Measurements from ENCODE around the gene OR2A14. TPM values are rescaled to one million over a fixed set of nuclear protein-coding genes. Genes with fewer than 3 reads are reported as not detected.
"Not testable (repeated sequence)": the region's sequence is repeated elsewhere in the genome, so short reads cannot be mapped to it uniquely, and the experiment has no call there.

Gene OR2A14
- total RNA-seq, 1 experiment from 2014 or later = not detected

GRCh38 chr7:144148224-144148827 is 25.4 kb downstream of the OR2A14 start:
- ChIA-PET POLR2A (interaction anchor here (0.6 kb wide), 1 partner anchor 108 kb away, joined by 3 read pairs; no protein-coding TSS in a partner anchor), CTCF (no interaction called here)
- ATAC-seq = no peak
- Histone ChIP-seq H3K4me3 (ENCODE audit: low read depth in 2 of 2, low read length in 2 of 2) (no peak overlapping the region), H3K36me3 (ENCODE audit: control insufficient read depth, insufficient read depth, low read length) (no peaks in the 10 kb centered on the region), H3K27ac (ENCODE audit: low read length) (no peak overlapping the region), H3K4me1 (ENCODE audit: control insufficient read depth, insufficient read depth, low read length) (no peaks in the 10 kb centered on the region), H3K27me3 (ENCODE audit: control insufficient read depth, insufficient read depth, low read length) (no peaks in the 10 kb centered on the region), H3K9me3 (ENCODE audit: control insufficient read depth, insufficient read depth, low read depth, low read length) (peaks cover 3% of the 10 kb centered on the region; the same call in 1 of the 2 replicates)
- intact Hi-C loops (cut with micrococcal nuclease; ENCODE audit: unreplicated experiment) = no loop called here
- no TSS peak for BruUV-seq (replicated peaks)
- DNase-seq (ENCODE audit: low read depth, low spot score) = no peak
- TF ChIP-seq POLR2AphosphoS5 (IDR thresholded peaks at IDR 0.05; ENCODE audit: low read depth, low read length) = no peak
- no peak for TF ChIP-seq TCF7L2 (IDR thresholded peaks at IDR 0.05; ENCODE audit: low read depth, low read length)
- no peak for TF ChIP-seq CTCF (IDR thresholded peaks at IDR 0.05)
- no peak for TF ChIP-seq REST (IDR thresholded peaks at IDR 0.05; ENCODE audit: insufficient read depth in 1 of 2, low read depth in 2 of 2, low read length in 1 of 2)
- no peak for TF ChIP-seq SIN3A (IDR thresholded peaks at IDR 0.05; ENCODE audit: borderline replicate concordance, insufficient read depth, low read depth, low read length)
- in situ Hi-C loops (cut with HindIII; ENCODE audit: low pct_unique_long_range_greater_than_20kb, low sequenced_read_pairs) = no loop called here

GRCh38 chr7:144158861-144159260 is 35.9 kb downstream of the OR2A14 start:
- in situ Hi-C loops (cut with HindIII; ENCODE audit: low pct_unique_long_range_greater_than_20kb, low sequenced_read_pairs) = no loop called here
- no peaks in the 10 kb centered on the region; the same call in 1 of the 2 replicates for H3K27me3 ChIP-seq (ENCODE audit: control insufficient read depth, insufficient read depth, low read length)
- BruUV-seq (replicated peaks) = no TSS peak
- ATAC-seq (no peak), DNase-seq (ENCODE audit: low read depth, low spot score) (no peak)
- POLR2A ChIA-PET = no interaction called here
- CTCF ChIA-PET = no interaction called here
- H3K4me1 ChIP-seq (ENCODE audit: control insufficient read depth, insufficient read depth, low read length) = no peaks in the 10 kb centered on the region
- no peaks in the 10 kb centered on the region for H3K9me3 ChIP-seq (ENCODE audit: control insufficient read depth, insufficient read depth, low read depth, low read length)
- intact Hi-C loops (cut with micrococcal nuclease; ENCODE audit: unreplicated experiment) = no loop called here
- no peaks in the 10 kb centered on the region for H3K36me3 ChIP-seq (ENCODE audit: control insufficient read depth, insufficient read depth, low read length)
- TF ChIP-seq POLR2AphosphoS5 (IDR thresholded peaks at IDR 0.05; ENCODE audit: low read depth, low read length) = no peak
- H3K4me3 ChIP-seq (ENCODE audit: low read depth in 2 of 2, low read length in 2 of 2) = no peak overlapping the region
- H3K27ac ChIP-seq (ENCODE audit: low read length) = no peak overlapping the region

- in situ Hi-C loops (cut with HindIII; ENCODE audit: low pct_unique_long_range_greater_than_20kb, low sequenced_read_pairs) (no loop called here), intact Hi-C loops (cut with micrococcal nuclease; ENCODE audit: unreplicated experiment) (no loop called here)
- Histone ChIP-seq H3K36me3 (ENCODE audit: control insufficient read depth, insufficient read depth, low read length) (no peaks in the 10 kb centered on the region), H3K4me3 (ENCODE audit: low read depth in 2 of 2, low read length in 2 of 2) (no peak overlapping the region), H3K27me3 (ENCODE audit: control insufficient read depth, insufficient read depth, low read length) (no peaks in the 10 kb centered on the region; the same call in 1 of the 2 replicates), H3K27ac (ENCODE audit: low read length) (no peak overlapping the region), H3K9me3 (ENCODE audit: control insufficient read depth, insufficient read depth, low read depth, low read length) (0 out of 2 replicates have a peak, but pooled peaks cover 3% of the 10 kb centered on the region), H3K4me1 (ENCODE audit: control insufficient read depth, insufficient read depth, low read length) (no peaks in the 10 kb centered on the region)
- ChIA-PET POLR2A (no interaction called here), CTCF (no interaction called here)
- BruUV-seq (replicated peaks) = no TSS peak
- no peak for TF ChIP-seq REST (IDR thresholded peaks at IDR 0.05; ENCODE audit: insufficient read depth in 1 of 2, low read depth in 2 of 2, low read length in 1 of 2)
- DNase-seq (ENCODE audit: low read depth, low spot score) (no peak), ATAC-seq (no peak)
These were observed 41.8 kb downstream of the OR2A14 start for GRCh38 chr7:144164784-144165183.

GRCh38 chr7:144171594-144172350 is 48.8 kb downstream of the OR2A14 start:
- ATAC-seq = not testable (repeated sequence)

More at GRCh38 chr7:144171594-144172350, 48.8 kb downstream of the OR2A14 start:
- H3K27me3 ChIP-seq (ENCODE audit: control insufficient read depth, insufficient read depth, low read length); H3K27ac ChIP-seq (ENCODE audit: low read length); H3K9me3 ChIP-seq (ENCODE audit: control insufficient read depth, insufficient read depth, low read depth, low read length); H3K36me3 ChIP-seq (ENCODE audit: control insufficient read depth, insufficient read depth, low read length); intact Hi-C loops (cut with micrococcal nuclease; ENCODE audit: unreplicated experiment); CTCF ChIA-PET; in situ Hi-C loops (cut with HindIII; ENCODE audit: low pct_unique_long_range_greater_than_20kb, low sequenced_read_pairs); DNase-seq (ENCODE audit: low read depth, low spot score); H3K4me1 ChIP-seq (ENCODE audit: control insufficient read depth, insufficient read depth, low read length); POLR2A ChIA-PET; BruUV-seq (replicated peaks); H3K4me3 ChIP-seq (ENCODE audit: low read depth in 2 of 2, low read length in 2 of 2): not testable (repeated sequence)
